ENCODE results near the gene ERBB2. TPM values are rescaled to one million over a fixed set of nuclear protein-coding genes. Genes with fewer than 3 reads are reported as not detected.
A peak's percentile ranks its signal among the peaks of the same experiment; 100 is the strongest.

Gene ERBB2
- 1 to 10 TPM; 3.5 to 4.7 TPM for total RNA-seq

- Mint-ChIP-seq H3K4me1 (peaks cover 10% of the 10 kb centered on the region), H3K9me3 (ENCODE audit: low read depth) (no peaks in the 10 kb centered on the region), H3K4me3 (no peak within 1 kb of the TSS), H3K36me3 (no peaks in the 10 kb centered on the region), H3K27ac (no peak within 1 kb of the TSS), H3K27me3 (peaks cover 45% of the 10 kb centered on the region)
- CTCF ChIA-PET = interaction anchor here (1.7 kb wide), 1 partner anchor 30 kb away, joined by 5 read pairs; no protein-coding TSS in a partner anchor
- DNase-seq = no peak
- ATAC-seq = no peak
Observed at GRCh38 chr17:39699818-39700147, at the start of gene ERBB2. Gene ERBB2, plus strand, starts transcription at chr17:39700064. Its CDS starts 175 bp downstream, at chr17:39700239.

GRCh38 chr17:39650121-39650579, 49.7 kb upstream of the ERBB2 start:
- no peaks in the 10 kb centered on the region for H3K9me3 Mint-ChIP-seq (ENCODE audit: low read depth)
- CTCF ChIA-PET = interaction anchor here (0.6 to 18.0 kb wide), 8 partner anchors 7 to 80 kb away, joined by 3 to 307 read pairs (median 5); partner anchors contain the start of genes MIEN1, PNMT and PPP1R1B
- H3K4me1 Mint-ChIP-seq = peaks cover 13% of the 10 kb centered on the region
- H3K27ac Mint-ChIP-seq = no peak overlapping the region
- no peaks in the 10 kb centered on the region for H3K27me3 Mint-ChIP-seq
- no peak overlapping the region for H3K4me3 Mint-ChIP-seq
- DNase-seq (no peak), ATAC-seq (no peak)
- peaks cover 4% of the 10 kb centered on the region for H3K36me3 Mint-ChIP-seq

GRCh38 chr17:39651923-39652586, 47.8 kb upstream of the ERBB2 start:
- no peaks in the 10 kb centered on the region for H3K27me3 Mint-ChIP-seq
- DNase-seq = no peak
- H3K36me3 Mint-ChIP-seq = peaks cover 2% of the 10 kb centered on the region
- no peaks in the 10 kb centered on the region for H3K9me3 Mint-ChIP-seq (ENCODE audit: low read depth)
- no peak overlapping the region for H3K27ac Mint-ChIP-seq
- H3K4me3 Mint-ChIP-seq = no peak overlapping the region
- H3K4me1 Mint-ChIP-seq = peaks cover 12% of the 10 kb centered on the region
- CTCF ChIA-PET = interaction anchor here (0.9 to 18.0 kb wide), 10 partner anchors 9 to 104 kb away, joined by 3 to 307 read pairs (median 11); partner anchors contain the start of genes PNMT, PPP1R1B and TCAP
- ATAC-seq = no peak

- Mint-ChIP-seq H3K27me3 (no peaks in the 10 kb centered on the region), H3K4me1 (peaks cover 12% of the 10 kb centered on the region), H3K36me3 (peaks cover 2% of the 10 kb centered on the region), H3K4me3 (no peak overlapping the region), H3K27ac (no peak overlapping the region), H3K9me3 (ENCODE audit: low read depth) (no peaks in the 10 kb centered on the region)
- CTCF ChIA-PET = interaction anchor here (0.9 to 18.0 kb wide), 11 partner anchors 9 to 105 kb away, joined by 3 to 307 read pairs (median 13); partner anchors contain the start of genes PGAP3, PNMT, PPP1R1B and TCAP
- DNase-seq = no peak
- no peak for ATAC-seq
Observed at GRCh38 chr17:39652587-39653315, 47.1 kb upstream of the ERBB2 start.

GRCh38 chr17:39653316-39653661, 46.6 kb upstream of the ERBB2 start:
- Mint-ChIP-seq H3K27me3 (no peaks in the 10 kb centered on the region), H3K4me3 (no peak overlapping the region), H3K9me3 (ENCODE audit: low read depth) (no peaks in the 10 kb centered on the region), H3K4me1 (peaks cover 12% of the 10 kb centered on the region), H3K27ac (no peak overlapping the region), H3K36me3 (peaks cover 2% of the 10 kb centered on the region)
- CTCF ChIA-PET = interaction anchor here (0.8 to 18.0 kb wide), 24 partner anchors 10 to 327 kb away, joined by 3 to 307 read pairs (median 6); partner anchors contain the start of genes MIEN1, PGAP3, PNMT and PPP1R1B
- ATAC-seq (peak; percentile 7), DNase-seq (no peak)

- no peaks in the 10 kb centered on the region for H3K9me3 Mint-ChIP-seq (ENCODE audit: low read depth)
- no peaks in the 10 kb centered on the region for H3K27me3 Mint-ChIP-seq
- peaks cover 2% of the 10 kb centered on the region for H3K36me3 Mint-ChIP-seq
- H3K4me3 Mint-ChIP-seq = no peak overlapping the region
- peak overlapping the region; percentile 24 for H3K27ac Mint-ChIP-seq
- H3K4me1 Mint-ChIP-seq = peaks cover 12% of the 10 kb centered on the region
- CTCF ChIA-PET = interaction anchor here (0.8 to 18.0 kb wide), 22 partner anchors 9 to 327 kb away, joined by 3 to 307 read pairs (median 6); partner anchors contain the start of genes MIEN1, PGAP3, PNMT and PPP1R1B
- peak; percentile 89 for ATAC-seq
- DNase-seq = peak; percentile 87
Observed at GRCh38 chr17:39653662-39654331, 46.1 kb upstream of the ERBB2 start.

GRCh38 chr17:39655105-39655504, 44.8 kb upstream of the ERBB2 start:
- Mint-ChIP-seq H3K4me3 (no peak overlapping the region), H3K9me3 (ENCODE audit: low read depth) (no peaks in the 10 kb centered on the region), H3K36me3 (no peaks in the 10 kb centered on the region), H3K4me1 (peaks cover 8% of the 10 kb centered on the region), H3K27ac (no peak overlapping the region), H3K27me3 (no peaks in the 10 kb centered on the region)
- DNase-seq = no peak
- no peak for ATAC-seq
- CTCF ChIA-PET = interaction anchor here (1.0 to 18.0 kb wide), 12 partner anchors 9 to 326 kb away, joined by 3 to 307 read pairs (median 14); partner anchors contain the start of genes MIEN1, PNMT, PPP1R1B and PSMD3

GRCh38 chr17:39658346-39658745, 41.5 kb upstream of the ERBB2 start:
- Mint-ChIP-seq H3K27ac (no peak overlapping the region), H3K9me3 (ENCODE audit: low read depth) (no peaks in the 10 kb centered on the region), H3K36me3 (peaks cover 1% of the 10 kb centered on the region), H3K4me3 (no peak overlapping the region), H3K27me3 (no peaks in the 10 kb centered on the region), H3K4me1 (peaks cover 3% of the 10 kb centered on the region)
- DNase-seq = no peak
- ATAC-seq = no peak
- CTCF ChIA-PET = interaction anchor here (0.6 to 18.0 kb wide), 4 partner anchors 9 to 31 kb away, joined by 3 to 307 read pairs (median 3); partner anchors contain the start of gene PPP1R1B

- Mint-ChIP-seq H3K27me3 (no peaks in the 10 kb centered on the region), H3K4me1 (peaks cover under 1% of the 10 kb centered on the region), H3K4me3 (no peak overlapping the region), H3K36me3 (peaks cover 1% of the 10 kb centered on the region), H3K27ac (no peak overlapping the region), H3K9me3 (ENCODE audit: low read depth) (no peaks in the 10 kb centered on the region)
- ATAC-seq (no peak), DNase-seq (no peak)
- CTCF ChIA-PET = interaction anchor here (0.6 to 18.0 kb wide), 3 partner anchors 9 to 32 kb away, joined by 3 to 307 read pairs (median 3); partner anchors contain the start of gene PPP1R1B
Observed at GRCh38 chr17:39658760-39659159, 41.1 kb upstream of the ERBB2 start.

- CTCF ChIA-PET = interaction anchor here (1.0 kb wide), 2 partner anchors 9 kb away, joined by 3 to 5 read pairs; partner anchors contain the start of gene PNMT
- DNase-seq (no peak), ATAC-seq (no peak)
- Mint-ChIP-seq H3K4me3 (no peak overlapping the region), H3K9me3 (ENCODE audit: low read depth) (no peaks in the 10 kb centered on the region), H3K4me1 (no peaks in the 10 kb centered on the region), H3K27ac (no peak overlapping the region), H3K27me3 (no peaks in the 10 kb centered on the region), H3K36me3 (peaks cover 1% of the 10 kb centered on the region)
Observed at GRCh38 chr17:39659279-39660010, 40.4 kb upstream of the ERBB2 start.

GRCh38 chr17:39660011-39660360, 39.9 kb upstream of the ERBB2 start:
- peaks cover 1% of the 10 kb centered on the region for H3K36me3 Mint-ChIP-seq
- ATAC-seq (no peak), DNase-seq (no peak)
- CTCF ChIA-PET = interaction anchor here (1.0 kb wide), 2 partner anchors 9 kb away, joined by 3 to 5 read pairs; partner anchors contain the start of gene PNMT
- H3K4me1 Mint-ChIP-seq = no peaks in the 10 kb centered on the region
- H3K4me3 Mint-ChIP-seq = no peak overlapping the region
- no peaks in the 10 kb centered on the region for H3K9me3 Mint-ChIP-seq (ENCODE audit: low read depth)
- H3K27me3 Mint-ChIP-seq = no peaks in the 10 kb centered on the region
- no peak overlapping the region for H3K27ac Mint-ChIP-seq
